CD4-positive, alpha-beta T cell (primary cell): ENCODE measurements around the gene HIP1. TPM values are rescaled to one million over a fixed set of nuclear protein-coding genes. Genes with fewer than 3 reads are reported as not detected.

Experiments used
- ATAC-seq: fragments of 200-7000 bp; cut with Tn5 transposase; one replicate; pipeline ENCODE4 v1.10.0; 2022; ENCODE audit warnings: mild to moderate bottlenecking; ENCODE audit not compliant: poor library complexity
- CTCF ChIA-PET: fragments of 350-600 bp; sonication (Branson Sonifier 250); formaldehyde crosslinking; loops from one replicate; lab custom pipeline; 2021; ENCODE audit warnings: antibody characterized with exemption, inconsistent platforms; lab: Charles Lee
- POLR2A ChIA-PET: fragments of 350-600 bp; sonication (Branson Sonifier 250); formaldehyde crosslinking; loops from one replicate; lab custom pipeline; 2021; ENCODE audit warnings: antibody characterized with exemption, inconsistent platforms; lab: Charles Lee
- DNase-seq, 14 experiments: peaks; one replicate each; pipeline ENCODE4 v3.0.0-alpha.2; 2013 to 2020; ENCODE audit warnings: mixed read lengths in 2 of 14
- H3K27ac ChIP-seq, 2 donors: one replicate each; pipeline versions ENCODE4 v1.5.1 to v1.7.0; 2013; ENCODE audit warnings: low read length in 2 of 2, low read depth in 1 of 2, mild to moderate bottlenecking in 1 of 2
- H3K27me3 ChIP-seq, 2 experiments: 1 replicate in 1 of 2; 2 replicates in 1 of 2; pipeline versions ENCODE4 v1.6.1 to v1.7.0; 2013; ENCODE audit warnings: low read length in 2 of 2, control low read depth in 1 of 2, mild to moderate bottlenecking in 1 of 2, moderate library complexity in 1 of 2; ENCODE audit not compliant: insufficient read depth in 2 of 2, control insufficient read depth in 1 of 2
- H3K36me3 ChIP-seq: one replicate; pipeline ENCODE4 v1.6.1; 2013; ENCODE audit warnings: low read length, control low read depth; ENCODE audit not compliant: insufficient read depth
- H3K4me1 ChIP-seq: one replicate; pipeline ENCODE4 v1.6.1; 2013; ENCODE audit warnings: low read length, control low read depth; ENCODE audit not compliant: insufficient read depth
- H3K4me3 ChIP-seq: one replicate; pipeline ENCODE4 v1.5.1; 2013; ENCODE audit warnings: mild to moderate bottlenecking, low read length, moderate library complexity
- H3K9me3 ChIP-seq, 2 experiments: 1 replicate in 1 of 2; 2 replicates in 1 of 2; pipeline versions ENCODE4 v1.6.1 to v1.7.0; 2013; ENCODE audit warnings: low read length in 2 of 2, mild to moderate bottlenecking in 2 of 2, control low read depth in 1 of 2, moderate library complexity in 1 of 2; ENCODE audit not compliant: control insufficient read depth in 1 of 2, insufficient read depth in 1 of 2
- H3K27ac Mint-ChIP-seq: one replicate; pipeline ENCODE4 v1.8.0; 2020; ENCODE audit warnings: mixed read lengths
- H3K27me3 Mint-ChIP-seq: one replicate; pipeline ENCODE4 v1.8.0; 2021; ENCODE audit warnings: mixed read lengths
- H3K36me3 Mint-ChIP-seq: one replicate; pipeline ENCODE4 v1.8.0; 2021; ENCODE audit warnings: low read depth, mixed read lengths
- H3K4me1 Mint-ChIP-seq: one replicate; pipeline ENCODE4 v1.8.0; 2021; ENCODE audit warnings: low read depth, mixed read lengths
- H3K4me3 Mint-ChIP-seq: one replicate; pipeline ENCODE4 v1.8.0; 2020; ENCODE audit warnings: mild to moderate bottlenecking, mixed read lengths
- H3K9me3 Mint-ChIP-seq: one replicate; pipeline ENCODE4 v1.8.0; 2020; ENCODE audit warnings: mixed read lengths
- intact Hi-C, 2 experiments: fragments of 100-400 bp; cut with DNase I in 1 of 2; cut with micrococcal nuclease in 1 of 2; formaldehyde crosslinking; loops; one replicate each; pipeline versions ENCODE4 v1.15.1 to v1.9.0; 2023 to 2025; cut with DNase I, micrococcal nuclease
- total RNA-seq, 174 experiments: library from RNA in 2 of 174; stranded (reverse) in 2 of 174; gene quantifications; one replicate each; pipeline ENCODE4 v1.2.3 and lab custom pipeline; 2021 to 2026
- TF ChIP-seq, protein P1 (sequence below): fragments of 200-600 bp; IDR thresholded peaks from one replicate; pipeline ENCODE4 v1.8.0; 2022; ENCODE audit warnings: antibody characterized with exemption, mild to moderate bottlenecking

HIP1 gene
- total RNA-seq, 2 experiments from 2014 or later: 1.5 to 1.7 TPM

DNA sequence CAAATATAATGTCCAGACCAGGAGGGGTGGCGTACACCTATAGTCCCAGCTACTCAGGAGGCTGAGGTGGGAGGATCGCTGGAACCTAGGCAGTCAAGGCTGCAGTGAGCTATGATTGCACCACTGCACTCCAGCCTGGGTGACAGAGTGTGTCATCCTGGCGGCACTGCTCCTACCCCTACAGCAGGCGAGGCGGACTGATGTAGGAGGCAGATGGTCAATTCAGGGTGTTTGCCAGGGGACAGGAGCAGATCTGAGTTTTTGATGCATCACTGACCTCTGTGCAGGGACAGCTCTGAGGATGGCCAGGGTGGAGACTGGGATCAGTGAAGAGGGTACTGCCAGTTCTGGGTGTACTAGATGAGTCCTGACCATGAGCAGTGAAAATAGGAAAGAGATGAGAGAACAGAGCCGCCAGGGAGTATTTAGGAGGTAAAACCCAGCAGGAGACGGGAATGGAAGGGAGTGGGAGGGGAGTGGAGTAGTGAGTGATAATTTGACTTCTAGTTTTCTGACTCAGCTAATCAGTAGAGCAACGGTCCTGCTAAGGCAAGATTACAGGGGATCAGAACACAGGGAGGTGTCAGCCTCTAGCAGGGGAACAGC, 75.3 kb downstream of the HIP1 start:
- no peaks in the 10 kb centered on the region for H3K4me1 Mint-ChIP-seq
- ChIA-PET CTCF (no interaction called here), POLR2A (no interaction called here)
- H3K27me3 Mint-ChIP-seq: no peaks in the 10 kb centered on the region
- DNase-seq: no peak
- TF ChIP-seq, protein P1, sequence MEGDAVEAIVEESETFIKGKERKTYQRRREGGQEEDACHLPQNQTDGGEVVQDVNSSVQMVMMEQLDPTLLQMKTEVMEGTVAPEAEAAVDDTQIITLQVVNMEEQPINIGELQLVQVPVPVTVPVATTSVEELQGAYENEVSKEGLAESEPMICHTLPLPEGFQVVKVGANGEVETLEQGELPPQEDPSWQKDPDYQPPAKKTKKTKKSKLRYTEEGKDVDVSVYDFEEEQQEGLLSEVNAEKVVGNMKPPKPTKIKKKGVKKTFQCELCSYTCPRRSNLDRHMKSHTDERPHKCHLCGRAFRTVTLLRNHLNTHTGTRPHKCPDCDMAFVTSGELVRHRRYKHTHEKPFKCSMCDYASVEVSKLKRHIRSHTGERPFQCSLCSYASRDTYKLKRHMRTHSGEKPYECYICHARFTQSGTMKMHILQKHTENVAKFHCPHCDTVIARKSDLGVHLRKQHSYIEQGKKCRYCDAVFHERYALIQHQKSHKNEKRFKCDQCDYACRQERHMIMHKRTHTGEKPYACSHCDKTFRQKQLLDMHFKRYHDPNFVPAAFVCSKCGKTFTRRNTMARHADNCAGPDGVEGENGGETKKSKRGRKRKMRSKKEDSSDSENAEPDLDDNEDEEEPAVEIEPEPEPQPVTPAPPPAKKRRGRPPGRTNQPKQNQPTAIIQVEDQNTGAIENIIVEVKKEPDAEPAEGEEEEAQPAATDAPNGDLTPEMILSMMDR: no peak
- Histone ChIP-seq H3K27me3 (no peaks in the 10 kb centered on the region), H3K4me3 (no peak overlapping the region), H3K9me3 (no peaks in the 10 kb centered on the region), H3K27ac (no peak overlapping the region), H3K4me1 (no peaks in the 10 kb centered on the region), H3K36me3 (no peaks in the 10 kb centered on the region)
- H3K27ac Mint-ChIP-seq: no peak overlapping the region
- intact Hi-C loops: no loop called here
- no peak for ATAC-seq
- H3K36me3 Mint-ChIP-seq: no peaks in the 10 kb centered on the region
- no peak overlapping the region for H3K4me3 Mint-ChIP-seq
- H3K9me3 Mint-ChIP-seq: no peaks in the 10 kb centered on the region

DNA sequence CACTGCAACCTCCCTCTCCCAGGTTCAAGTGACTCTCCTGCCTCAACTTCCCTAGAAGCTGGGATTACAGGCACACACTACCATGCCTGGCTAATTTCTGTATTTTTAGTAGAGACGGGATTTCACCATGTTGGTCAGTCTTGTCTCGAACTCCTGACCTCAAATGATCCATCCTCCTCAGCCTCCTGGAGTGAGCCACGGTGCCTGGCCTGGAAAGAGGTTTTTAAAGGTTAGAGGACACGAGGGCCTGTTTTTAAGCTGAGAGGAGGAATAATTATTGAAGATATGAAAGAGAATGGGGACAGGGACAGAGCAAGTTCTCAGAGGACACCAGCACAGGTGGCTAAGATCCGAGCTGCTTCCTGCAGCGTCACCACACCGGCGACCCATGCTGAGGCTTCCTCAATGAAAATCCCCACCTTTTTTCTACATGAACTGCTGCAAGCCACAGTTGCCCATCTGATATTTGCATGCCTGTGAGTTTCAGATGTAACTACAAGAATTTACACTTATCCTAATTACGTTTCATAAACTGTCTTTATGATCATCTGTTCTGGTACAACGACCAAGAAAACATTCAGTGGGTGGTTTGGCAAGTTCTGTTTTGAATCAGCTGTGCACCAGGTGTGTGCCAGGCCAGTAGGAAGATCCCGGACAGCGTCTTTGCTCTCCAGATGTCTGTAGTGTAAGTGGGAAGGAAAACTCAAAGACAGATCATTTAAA, 76.0 kb downstream of the HIP1 start:
- ATAC-seq (no peak), DNase-seq (no peak)

DNA sequence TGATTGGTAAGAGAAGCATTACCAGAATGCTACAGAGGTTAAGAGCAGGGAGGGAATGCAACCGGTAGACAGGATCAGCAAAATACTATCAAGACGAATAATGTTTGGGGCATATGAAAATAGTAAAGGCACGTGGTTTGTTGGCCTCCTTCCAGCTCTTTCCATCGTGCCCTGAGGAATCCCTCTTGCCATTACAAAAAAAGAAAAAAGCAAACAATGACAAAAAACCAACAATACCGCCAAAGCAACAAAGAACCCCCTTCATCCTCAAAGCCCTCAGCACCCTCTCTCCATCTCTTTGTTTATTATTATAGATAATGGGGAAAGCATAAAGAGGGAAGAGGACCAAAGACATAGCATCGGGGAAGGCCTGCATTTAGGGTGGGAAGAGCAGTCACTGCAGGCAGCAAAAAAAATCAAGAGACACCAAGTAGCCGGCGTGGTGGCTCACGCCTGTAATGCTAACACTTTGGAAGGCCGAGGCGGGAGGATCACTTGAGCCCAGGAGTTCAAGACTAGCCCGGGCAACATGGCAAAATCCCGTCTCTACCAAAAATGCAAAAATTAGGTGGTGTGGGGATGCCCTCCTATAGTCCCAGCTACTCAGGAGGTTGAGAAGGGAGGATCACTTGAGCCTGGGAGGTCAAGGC, 78.0 kb downstream of the HIP1 start:
- Mint-ChIP-seq H3K27me3 (no peaks in the 10 kb centered on the region), H3K27ac (no peak overlapping the region), H3K4me3 (no peak overlapping the region), H3K9me3 (no peaks in the 10 kb centered on the region), H3K4me1 (no peaks in the 10 kb centered on the region), H3K36me3 (no peaks in the 10 kb centered on the region)
- Histone ChIP-seq H3K4me1 (no peaks in the 10 kb centered on the region), H3K9me3 (no peaks in the 10 kb centered on the region), H3K27me3 (no peaks in the 10 kb centered on the region), H3K27ac (no peak overlapping the region), H3K4me3 (no peak overlapping the region), H3K36me3 (no peaks in the 10 kb centered on the region)
- ChIA-PET CTCF (no interaction called here), POLR2A (no interaction called here)
- TF ChIP-seq, protein P1: no peak
- no peak for DNase-seq
- intact Hi-C loops: no loop called here
- ATAC-seq: no peak

More for the DNA sequence above, 76.0 kb downstream of the HIP1 start:
- Mint-ChIP-seq H3K27ac (no peak overlapping the region), H3K4me3 (no peak overlapping the region), H3K9me3 (no peaks in the 10 kb centered on the region), H3K4me1 (no peaks in the 10 kb centered on the region), H3K27me3 (no peaks in the 10 kb centered on the region), H3K36me3 (no peaks in the 10 kb centered on the region)
- Histone ChIP-seq H3K4me1 (no peaks in the 10 kb centered on the region), H3K36me3 (no peaks in the 10 kb centered on the region), H3K9me3 (no peaks in the 10 kb centered on the region), H3K27me3 (no peaks in the 10 kb centered on the region), H3K27ac (no peak overlapping the region), H3K4me3 (no peak overlapping the region)
- intact Hi-C loops: no loop called here
- POLR2A ChIA-PET: no interaction called here
- TF ChIP-seq, protein P1: no peak
- CTCF ChIA-PET: no interaction called here
